ENCODE results near the gene GPR55.

- TF ChIP-seq POLR2A (IDR thresholded peaks at IDR 0.05) (no peak), CTCF (IDR thresholded peaks at IDR 0.05) (no peak)
These were observed 22.9 kb upstream of the GPR55 start for GRCh38 chr2:230947908-230948365.
